DOHH2 (cell line): ENCODE results near the gene KAT2B.

ENCODE experiments used
- H3F3A ChIP-seq: fragments of 200-600 bp; sonication (generic), shearing (Covaris generic); 2 replicates; pipeline ENCODE4 v1.6.0; 2016; ENCODE audit warnings: antibody characterized with exemption, mild to moderate bottlenecking; ENCODE audit not compliant: control insufficient read depth, insufficient read depth
- H3K27ac ChIP-seq: fragments of 200-600 bp; sonication (generic); 2 replicates; pipeline ENCODE4 v1.5.1; 2014; ENCODE audit warnings: low read depth, mild to moderate bottlenecking, low read length, moderate library complexity
- H3K27me3 ChIP-seq: fragments of 200-600 bp; sonication (generic); 2 replicates; pipeline ENCODE4 v1.6.1; 2014; ENCODE audit warnings: mild to moderate bottlenecking, low read length, mixed read lengths; ENCODE audit not compliant: control insufficient read depth
- H3K36me3 ChIP-seq: fragments of 200-600 bp; sonication (generic); 2 replicates; pipeline ENCODE4 v1.6.1; 2014; ENCODE audit warnings: mild to moderate bottlenecking, low read length, moderate library complexity, mixed read lengths; ENCODE audit not compliant: control insufficient read depth
- H3K4me1 ChIP-seq: fragments of 200-600 bp; sonication (generic); 2 replicates; pipeline ENCODE4 v1.6.1; 2014; ENCODE audit warnings: mild to moderate bottlenecking, low read length, mixed read lengths; ENCODE audit not compliant: control insufficient read depth
- H3K4me2 ChIP-seq: fragments of 200-600 bp; sonication (generic); 2 replicates; pipeline ENCODE4 v1.6.0; 2014; ENCODE audit warnings: mild to moderate bottlenecking, low read length, moderate library complexity
- H3K4me3 ChIP-seq: fragments of 200-600 bp; sonication (generic); 2 replicates; pipeline ENCODE4 v1.5.1; 2014; ENCODE audit warnings: mild to moderate bottlenecking, low read length, mixed read lengths
- H3K79me2 ChIP-seq: fragments of 200-600 bp; sonication (generic); 2 replicates; pipeline ENCODE4 v1.6.1; 2014; ENCODE audit warnings: mild to moderate bottlenecking, low read length, mixed read lengths; ENCODE audit not compliant: control insufficient read depth
- H3K9me2 ChIP-seq: fragments of 200-600 bp; sonication (generic); replicated peaks from 2 replicates; pipeline ENCODE4 v1.6.1; 2014; ENCODE audit warnings: mild to moderate bottlenecking, low read length, mixed read lengths; ENCODE audit not compliant: control insufficient read depth
- H3K9me3 ChIP-seq: fragments of 200-600 bp; sonication (generic); 2 replicates; pipeline ENCODE4 v1.6.1; 2014; ENCODE audit warnings: antibody characterized with exemption, low read length, mixed read lengths; ENCODE audit not compliant: control insufficient read depth, insufficient read depth
- H4K20me1 ChIP-seq: fragments of 200-600 bp; sonication (generic); 2 replicates; pipeline ENCODE4 v1.6.0; 2014; ENCODE audit warnings: low read depth, mild to moderate bottlenecking, antibody characterized with exemption, low read length, moderate library complexity; ENCODE audit not compliant: control insufficient read depth, insufficient read depth
- EZH2phosphoT487 ChIP-seq: fragments of 200-600 bp; sonication (generic); IDR thresholded peaks from 2 replicates; pipeline ENCODE4 v1.6.1; 2017; ENCODE audit warnings: borderline replicate concordance, mild to moderate bottlenecking, antibody characterized with exemption, low read length, moderate library complexity, mixed read lengths
- TF ChIP-seq, protein P1 (sequence below): fragments of 200-600 bp; sonication (generic); IDR thresholded peaks from one replicate; pipeline ENCODE4 v1.5.1; 2014; ENCODE audit warnings: antibody characterized with exemption, mild to moderate bottlenecking, low read depth, low read length; ENCODE audit not compliant: poor library complexity, severe bottlenecking

KAT2B gene

DNA sequence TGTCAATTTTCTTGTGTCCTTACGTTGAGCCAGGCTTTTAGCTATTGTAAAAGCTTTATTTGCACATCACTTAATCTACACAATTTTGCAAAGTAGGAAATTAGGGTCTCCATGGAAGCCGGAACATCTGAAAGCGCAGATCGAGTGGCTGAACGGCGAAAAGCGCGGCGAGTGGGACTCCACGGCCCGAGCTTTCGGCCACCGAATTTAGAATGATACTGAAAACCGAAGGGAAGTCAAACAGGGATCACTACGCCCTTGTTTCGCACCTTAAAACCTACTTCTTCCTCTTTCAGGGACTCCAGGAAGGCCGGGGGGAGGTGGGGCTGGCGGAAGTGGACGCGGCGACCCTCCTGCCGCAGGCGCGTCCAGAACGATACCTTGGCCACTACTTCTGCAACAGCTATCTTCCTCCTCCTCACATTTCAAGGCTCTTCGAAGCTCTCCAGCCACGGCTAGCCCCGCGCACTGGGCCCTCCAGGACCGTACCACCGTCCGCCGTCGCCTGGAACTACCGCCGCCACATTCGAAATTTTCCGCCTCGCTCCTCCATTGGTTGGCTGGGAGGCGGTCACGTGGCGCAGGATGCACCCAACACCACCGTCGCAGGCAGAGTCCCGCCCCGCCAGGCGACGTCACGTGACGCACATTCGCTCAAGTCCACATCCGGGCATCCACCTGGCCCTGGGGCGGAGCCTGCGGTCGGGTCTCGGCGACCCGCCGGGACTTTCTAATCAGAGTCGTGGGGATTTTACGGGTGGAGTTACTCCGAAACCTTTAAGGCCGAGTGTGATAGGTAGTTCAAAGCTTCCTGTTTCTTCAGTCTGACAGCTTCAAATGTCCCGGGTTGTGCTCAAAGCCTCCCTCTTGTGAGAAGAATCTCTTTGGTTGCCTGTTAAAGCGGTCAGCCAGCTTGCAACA is 145.7 kb downstream of the KAT2B start, which contains the start of gene SGO1:
Gene SGO1, minus strand, starts transcription at position 528 of the 921 bp plus-strand sequence. CDS start 2,179 bp downstream, outside the sequence.
- peaks cover 47% of the 10 kb centered on the region for H3K36me3 ChIP-seq
- H3K9me2 ChIP-seq, result no peaks in the 10 kb centered on the region
- H3K4me1 ChIP-seq, result peaks cover 21% of the 10 kb centered on the region
- no peak for TF ChIP-seq EZH2phosphoT487
- TF ChIP-seq, protein P1, sequence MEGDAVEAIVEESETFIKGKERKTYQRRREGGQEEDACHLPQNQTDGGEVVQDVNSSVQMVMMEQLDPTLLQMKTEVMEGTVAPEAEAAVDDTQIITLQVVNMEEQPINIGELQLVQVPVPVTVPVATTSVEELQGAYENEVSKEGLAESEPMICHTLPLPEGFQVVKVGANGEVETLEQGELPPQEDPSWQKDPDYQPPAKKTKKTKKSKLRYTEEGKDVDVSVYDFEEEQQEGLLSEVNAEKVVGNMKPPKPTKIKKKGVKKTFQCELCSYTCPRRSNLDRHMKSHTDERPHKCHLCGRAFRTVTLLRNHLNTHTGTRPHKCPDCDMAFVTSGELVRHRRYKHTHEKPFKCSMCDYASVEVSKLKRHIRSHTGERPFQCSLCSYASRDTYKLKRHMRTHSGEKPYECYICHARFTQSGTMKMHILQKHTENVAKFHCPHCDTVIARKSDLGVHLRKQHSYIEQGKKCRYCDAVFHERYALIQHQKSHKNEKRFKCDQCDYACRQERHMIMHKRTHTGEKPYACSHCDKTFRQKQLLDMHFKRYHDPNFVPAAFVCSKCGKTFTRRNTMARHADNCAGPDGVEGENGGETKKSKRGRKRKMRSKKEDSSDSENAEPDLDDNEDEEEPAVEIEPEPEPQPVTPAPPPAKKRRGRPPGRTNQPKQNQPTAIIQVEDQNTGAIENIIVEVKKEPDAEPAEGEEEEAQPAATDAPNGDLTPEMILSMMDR, result no peak
- no peaks in the 10 kb centered on the region for H3K27me3 ChIP-seq
- peaks cover 50% of the 10 kb centered on the region for H3K79me2 ChIP-seq
- no peaks in the 10 kb centered on the region; the same call in 1 of the 2 replicates for H3F3A ChIP-seq
- H3K4me3 ChIP-seq, result peak within 1 kb of the TSS; percentile 96
- peak within 1 kb of the TSS; percentile 90 for H3K27ac ChIP-seq
- peak within 1 kb of the TSS; percentile 85 for H3K4me2 ChIP-seq
- no peaks in the 10 kb centered on the region for H3K9me3 ChIP-seq
- H4K20me1 ChIP-seq, result no peaks in the 10 kb centered on the region

DNA sequence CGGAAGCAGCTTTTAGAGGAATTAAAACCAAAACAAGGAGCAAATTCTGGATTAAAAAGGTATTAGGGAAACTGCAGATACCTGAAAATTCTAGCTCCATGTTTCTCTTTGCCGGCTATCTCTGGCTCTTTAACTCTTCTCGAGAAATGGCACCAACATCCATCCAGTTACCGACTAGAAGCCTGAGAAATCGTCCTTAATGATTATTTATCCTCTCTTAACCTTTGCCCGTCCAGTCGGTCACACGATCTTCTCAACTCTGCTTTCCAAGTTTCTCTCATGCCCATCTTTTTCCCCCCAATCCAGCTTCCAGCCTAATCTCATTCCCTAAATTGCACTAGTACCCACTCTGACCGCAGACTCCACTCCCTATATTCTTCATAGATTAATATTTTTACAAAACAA is 146.4 kb downstream of the KAT2B start:
- no peaks in the 10 kb centered on the region for H3K27me3 ChIP-seq
- H3K4me1 ChIP-seq, result peaks cover 21% of the 10 kb centered on the region
- H3K36me3 ChIP-seq, result peaks cover 41% of the 10 kb centered on the region

DNA sequence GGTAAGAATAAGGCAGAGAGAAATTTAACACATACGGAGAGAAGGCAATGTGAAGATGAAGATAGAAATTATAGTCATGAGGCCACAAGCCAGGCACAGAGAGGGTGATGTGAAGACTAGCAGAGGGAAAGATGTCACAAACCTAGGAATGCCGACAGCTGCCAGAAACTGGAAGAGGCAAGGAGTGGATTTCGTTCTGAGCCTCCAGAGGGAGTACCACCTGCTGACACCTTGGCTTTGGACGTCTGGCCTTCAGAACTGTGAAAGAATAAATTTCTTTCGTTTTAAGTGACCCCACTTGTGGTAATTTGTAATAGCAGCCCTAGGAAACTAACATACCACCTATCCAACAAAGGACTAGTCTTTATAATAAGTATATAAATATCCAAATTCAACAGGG is 150.7 kb downstream of the KAT2B start:
- H3K27ac ChIP-seq, result no peak overlapping the region
- no peaks in the 10 kb centered on the region for H3K9me2 ChIP-seq
- H3K4me3 ChIP-seq, result no peak overlapping the region
- H3K36me3 ChIP-seq, result no peaks in the 10 kb centered on the region
- no peak overlapping the region for H3K4me2 ChIP-seq
- H3K27me3 ChIP-seq, result no peaks in the 10 kb centered on the region
- H3K79me2 ChIP-seq, result peaks cover 8% of the 10 kb centered on the region; the same call in 1 of the 2 replicates
- no peaks in the 10 kb centered on the region; the same call in 1 of the 2 replicates for H3F3A ChIP-seq
- H3K4me1 ChIP-seq, result peaks cover 9% of the 10 kb centered on the region
- no peaks in the 10 kb centered on the region for H4K20me1 ChIP-seq
- H3K9me3 ChIP-seq, result no peaks in the 10 kb centered on the region
- TF ChIP-seq EZH2phosphoT487, result no peak
- TF ChIP-seq, protein P1, result no peak

More for the DNA sequence above, 146.4 kb downstream of the KAT2B start:
- Histone ChIP-seq H3K27ac (peak overlapping the region; percentile 90), H4K20me1 (no peaks in the 10 kb centered on the region), H3K9me2 (no peaks in the 10 kb centered on the region), H3K4me3 (peak overlapping the region; percentile 96), H3K79me2 (peaks cover 45% of the 10 kb centered on the region), H3K4me2 (peak overlapping the region; percentile 65), H3K9me3 (no peaks in the 10 kb centered on the region), H3F3A (no peaks in the 10 kb centered on the region; the same call in 1 of the 2 replicates)
- TF ChIP-seq, protein P1, result no peak
- TF ChIP-seq EZH2phosphoT487, result no peak
